IgD-negative memory B cell (primary cell): ENCODE measurements around the gene TBL1XR1. TPM values are rescaled to one million over a fixed set of nuclear protein-coding genes. Genes with fewer than 3 reads are reported as not detected.

ENCODE experiments used
- H3K27ac Mint-ChIP-seq, 3 donors: one replicate each; pipeline ENCODE4 v1.8.0; 2020 to 2022; ENCODE audit warnings: mild to moderate bottlenecking in 3 of 3, mixed read lengths in 3 of 3, moderate library complexity in 1 of 3
- H3K27me3 Mint-ChIP-seq: one replicate; pipeline ENCODE4 v1.8.0; 2021; ENCODE audit warnings: mixed read lengths
- H3K36me3 Mint-ChIP-seq: one replicate; pipeline ENCODE4 v1.8.0; 2020; ENCODE audit warnings: mild to moderate bottlenecking, mixed read lengths
- H3K4me1 Mint-ChIP-seq, 3 donors: one replicate each; pipeline ENCODE4 v1.8.0; 2020 to 2022; ENCODE audit warnings: mixed read lengths in 3 of 3, mild to moderate bottlenecking in 1 of 3
- H3K4me3 Mint-ChIP-seq, 4 donors: one replicate each; pipeline ENCODE4 v1.8.0; 2020 to 2022; ENCODE audit warnings: mild to moderate bottlenecking in 4 of 4, mixed read lengths in 4 of 4, moderate library complexity in 3 of 4
- H3K9me3 Mint-ChIP-seq, 3 donors: one replicate each; pipeline ENCODE4 v1.8.0; 2020 to 2021; ENCODE audit warnings: mixed read lengths in 3 of 3, mild to moderate bottlenecking in 1 of 3
- polyA plus RNA-seq: library from polyadenylated mRNA; unstranded; fragments of 300-500 nt; fragmentation: Illumina TruSeq; gene quantifications from one replicate; pipeline ENCODE4 v1.2.3, GENCODE V29; 2021

Gene TBL1XR1
- polyA plus RNA-seq, 1 donor from 2014 or later: 23.6 TPM

DNA sequence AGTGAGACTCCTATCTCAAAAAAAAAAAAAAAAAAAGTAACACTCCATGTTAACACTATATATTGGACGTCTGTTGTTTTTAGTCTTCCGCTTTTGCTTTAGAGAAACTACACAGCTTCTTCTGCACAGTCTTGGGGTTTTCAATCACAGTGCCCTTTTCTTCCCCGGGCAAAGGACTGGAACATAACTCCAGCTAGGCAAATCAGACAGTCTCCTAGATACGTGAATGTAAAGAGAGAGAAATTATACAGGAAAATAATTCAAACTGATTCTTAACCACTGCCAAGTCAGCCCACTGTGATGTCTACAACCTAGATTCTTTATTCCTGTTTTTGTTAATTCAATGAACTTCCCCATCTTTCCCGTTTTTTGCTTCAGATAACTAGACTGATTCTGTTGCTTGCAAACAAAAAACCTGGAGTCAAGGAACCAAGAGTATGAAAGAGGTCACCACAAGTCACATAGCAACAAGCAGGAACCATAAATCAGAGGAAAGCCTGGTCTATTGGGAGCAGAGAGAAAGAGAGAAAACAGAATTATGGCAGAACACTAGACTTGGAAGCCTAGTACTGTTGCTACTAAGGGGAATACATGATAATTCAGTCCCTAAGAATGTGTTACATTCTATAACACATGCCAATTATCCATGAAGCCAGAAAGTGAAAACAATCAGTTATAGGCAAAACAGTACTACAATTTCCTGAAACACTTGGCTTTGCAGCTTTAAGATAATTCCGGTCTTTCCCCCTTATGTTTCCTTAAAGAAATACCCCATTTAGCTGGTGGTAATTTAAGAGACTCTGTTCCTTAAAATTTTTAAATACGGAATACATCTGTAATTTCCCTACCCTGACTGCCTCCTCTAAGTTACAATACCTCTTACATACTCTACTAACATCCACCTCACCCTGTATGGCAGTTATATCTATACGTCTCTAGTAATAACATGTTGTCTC is 63.1 kb downstream of the TBL1XR1 start:
- Mint-ChIP-seq H3K4me3 (peak overlapping the region in 2 of 4 donors; percentile 30 to 53), H3K27me3 (no peaks in the 10 kb centered on the region), H3K36me3 (peaks cover 11% of the 10 kb centered on the region), H3K27ac (peak overlapping the region in 2 of 3 donors; percentile 10 to 46), H3K4me1 (peaks cover 51 to 54% (median 52%) of the 10 kb centered on the region in 3 donors), H3K9me3 (no peaks in the 10 kb centered on the region)

DNA sequence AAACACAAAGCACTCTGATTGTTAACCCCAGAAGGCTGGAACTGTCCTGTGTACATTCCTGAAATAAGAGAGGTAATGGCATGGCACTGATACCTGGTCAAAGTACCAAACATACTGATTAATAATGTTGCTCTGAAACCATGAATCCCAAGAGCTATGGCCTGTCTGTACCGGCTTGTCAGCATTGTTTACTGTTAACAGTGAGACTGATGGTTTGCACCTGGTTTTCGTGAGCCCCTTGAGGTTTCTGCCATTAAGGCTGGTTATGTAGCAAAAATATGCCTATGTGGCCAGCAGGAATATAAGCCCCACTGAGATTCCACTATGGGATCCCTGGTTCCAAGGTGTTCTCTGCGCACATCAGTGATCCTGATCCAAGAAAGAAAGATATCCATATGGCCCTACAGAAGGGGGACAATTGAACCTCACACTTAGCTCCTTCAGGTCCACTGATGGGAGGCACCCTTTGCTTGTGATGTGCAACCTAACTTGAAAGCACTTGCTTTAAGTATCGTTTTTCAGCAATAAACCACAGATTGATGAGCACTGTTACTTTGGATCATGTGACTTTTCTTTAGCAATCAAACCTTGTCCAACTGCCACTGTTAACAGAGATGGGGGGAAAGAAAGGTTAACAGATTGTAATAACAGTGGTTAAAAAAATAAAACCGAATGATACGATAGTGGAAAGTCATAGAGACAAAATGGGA is 65.2 kb downstream of the TBL1XR1 start:
- H3K27me3 Mint-ChIP-seq: no peaks in the 10 kb centered on the region
- H3K4me1 Mint-ChIP-seq: peaks cover 44 to 50% (median 50%) of the 10 kb centered on the region in 3 donors
- H3K4me3 Mint-ChIP-seq: peak overlapping the region in 2 of 4 donors; percentile 21 to 60
- H3K9me3 Mint-ChIP-seq: no peaks in the 10 kb centered on the region
- peak overlapping the region in 2 of 3 donors; percentile 32 to 48 for H3K27ac Mint-ChIP-seq
- peaks cover 12% of the 10 kb centered on the region for H3K36me3 Mint-ChIP-seq

DNA sequence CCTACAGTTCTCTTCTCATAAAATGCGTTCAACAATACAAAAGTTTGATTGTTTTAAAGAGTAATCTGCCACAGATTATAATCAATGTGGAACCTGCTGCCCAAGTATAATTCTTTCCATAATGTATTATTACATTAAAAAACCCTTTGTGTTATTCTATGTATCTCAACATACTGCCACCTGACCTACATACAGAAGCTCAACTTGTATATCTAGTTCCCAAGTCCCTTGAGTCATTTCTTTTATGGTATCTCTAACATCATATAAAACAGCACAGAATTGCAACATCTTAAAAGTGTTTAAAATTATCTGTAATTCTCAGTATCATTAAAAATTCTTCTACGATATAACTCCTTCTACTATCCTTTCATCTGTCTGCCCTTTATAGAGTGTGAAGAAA is 70.3 kb downstream of the TBL1XR1 start:
- no peak overlapping the region for H3K4me3 Mint-ChIP-seq
- H3K27ac Mint-ChIP-seq: peak overlapping the region in 1 of 3 donors; percentile 3
- H3K27me3 Mint-ChIP-seq: no peaks in the 10 kb centered on the region
- peaks cover 47 to 53% (median 49%) of the 10 kb centered on the region in 3 donors for H3K4me1 Mint-ChIP-seq
- H3K9me3 Mint-ChIP-seq: no peaks in the 10 kb centered on the region
- H3K36me3 Mint-ChIP-seq: peaks cover 6% of the 10 kb centered on the region

DNA sequence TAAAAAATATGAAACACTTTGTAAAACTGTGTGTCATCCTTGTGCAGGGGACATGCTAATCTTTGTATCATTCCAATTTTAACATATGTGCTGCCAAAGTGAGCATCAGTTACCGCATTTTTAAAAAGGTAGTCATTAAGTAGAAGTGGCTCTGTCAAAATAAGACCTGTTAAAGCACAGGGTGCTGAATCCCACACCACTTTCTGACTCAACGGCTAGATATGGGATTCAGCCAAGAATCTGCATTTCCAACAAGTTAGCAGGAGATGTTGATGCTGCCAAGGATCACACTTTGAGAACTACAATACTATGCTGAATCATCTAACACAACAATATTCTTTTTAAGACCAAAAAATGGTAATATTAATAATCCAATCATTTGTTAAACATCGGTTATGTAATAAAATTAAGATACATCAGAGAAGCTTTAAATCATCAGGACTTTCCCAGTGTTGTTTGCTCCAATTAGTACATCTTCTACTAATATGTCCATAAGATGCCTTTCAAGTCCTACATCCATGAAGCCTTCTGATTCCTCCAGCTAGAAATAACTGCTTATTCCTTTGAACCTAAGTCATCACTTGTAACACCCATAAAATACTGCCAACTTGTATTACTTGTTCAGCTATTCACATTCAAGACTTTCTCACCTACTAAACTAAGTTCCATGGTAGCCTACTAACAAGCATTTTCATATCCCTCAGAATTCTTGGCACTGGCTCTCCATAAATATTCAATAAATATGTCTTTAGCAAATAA is 71.1 kb downstream of the TBL1XR1 start:
- no peak overlapping the region for H3K27ac Mint-ChIP-seq
- no peak overlapping the region for H3K4me3 Mint-ChIP-seq
- H3K9me3 Mint-ChIP-seq: no peaks in the 10 kb centered on the region
- H3K36me3 Mint-ChIP-seq: peaks cover 6% of the 10 kb centered on the region
- H3K4me1 Mint-ChIP-seq: peaks cover 48 to 56% (median 53%) of the 10 kb centered on the region in 3 donors
- H3K27me3 Mint-ChIP-seq: no peaks in the 10 kb centered on the region

DNA sequence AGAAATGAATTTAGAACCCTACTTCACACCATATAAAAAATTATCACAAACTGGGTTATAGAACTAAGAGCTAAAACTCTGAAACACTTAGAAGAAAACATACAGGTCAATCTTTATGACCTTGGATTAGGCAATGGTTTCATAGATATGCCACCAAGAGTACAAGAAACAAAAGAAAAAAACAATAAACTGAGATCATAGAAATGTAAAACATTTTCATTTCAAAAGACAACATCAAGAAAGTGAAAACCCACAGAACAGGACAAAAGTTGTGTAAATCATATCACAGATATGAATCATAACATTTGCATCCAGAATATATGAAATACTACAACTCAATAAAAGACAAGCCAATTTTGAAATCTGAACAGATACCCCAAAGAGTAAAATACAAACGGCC is 72.4 kb downstream of the TBL1XR1 start:
- no peaks in the 10 kb centered on the region for H3K27me3 Mint-ChIP-seq
- H3K9me3 Mint-ChIP-seq: no peaks in the 10 kb centered on the region
- H3K36me3 Mint-ChIP-seq: peaks cover 6% of the 10 kb centered on the region
- peaks cover 46 to 63% (median 60%) of the 10 kb centered on the region in 3 donors for H3K4me1 Mint-ChIP-seq
- H3K4me3 Mint-ChIP-seq: peak overlapping the region in 1 of 4 donors; percentile 50
- no peak overlapping the region for H3K27ac Mint-ChIP-seq

DNA sequence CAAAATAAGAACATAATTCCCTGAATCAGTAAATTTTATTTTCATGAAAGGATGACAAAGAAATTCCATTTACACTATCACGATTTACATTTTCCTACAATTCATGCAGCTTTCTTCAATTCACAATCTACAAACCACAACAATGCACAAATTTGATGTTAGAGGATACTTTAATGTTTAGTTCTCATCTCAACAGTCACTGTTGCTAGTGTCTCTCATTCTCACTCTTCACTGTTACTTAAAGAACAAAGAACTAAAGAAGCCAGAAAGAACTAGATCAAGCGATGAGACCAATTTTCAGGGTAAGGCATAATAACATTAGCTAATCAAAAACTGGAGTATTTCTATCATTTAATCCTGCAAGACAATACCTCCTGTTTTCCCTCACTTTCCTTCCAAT is 73.5 kb downstream of the TBL1XR1 start:
- peak overlapping the region in 1 of 4 donors; percentile 1 for H3K4me3 Mint-ChIP-seq

DNA sequence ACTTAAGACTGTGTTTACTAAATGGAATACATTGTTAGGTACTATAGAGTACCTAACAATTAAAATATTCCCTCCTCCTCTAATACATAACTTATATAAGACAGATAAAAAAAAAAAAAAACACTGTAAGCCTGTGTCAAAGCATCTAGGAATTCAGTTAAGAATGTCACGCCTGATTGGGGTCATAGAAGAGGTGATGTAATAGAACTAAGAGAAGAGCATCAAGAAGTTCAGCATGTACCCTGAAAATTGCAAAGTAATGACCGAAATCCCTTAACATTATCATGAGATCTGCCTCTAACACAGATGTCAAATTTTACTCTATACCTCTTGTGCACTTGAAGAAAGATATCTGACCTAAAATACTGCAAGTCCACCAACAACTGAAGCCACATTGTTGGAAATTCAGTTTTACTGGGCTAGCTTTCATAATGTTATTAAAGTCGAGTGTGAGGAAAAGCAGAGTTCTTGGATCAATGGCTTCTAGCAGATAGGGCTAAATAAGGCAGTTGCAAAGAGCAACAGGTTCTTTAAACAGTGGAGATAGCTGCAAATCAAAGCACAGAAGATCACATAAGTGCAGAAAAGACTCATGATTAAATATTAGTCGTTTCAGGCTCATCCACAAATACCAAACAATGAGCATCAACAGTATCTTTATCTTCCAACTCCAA is 75.0 kb downstream of the TBL1XR1 start:
- Mint-ChIP-seq H3K27ac (no peak overlapping the region), H3K36me3 (peaks cover 4% of the 10 kb centered on the region), H3K9me3 (no peaks in the 10 kb centered on the region), H3K4me3 (peak overlapping the region in 2 of 4 donors; percentile 23 to 67), H3K4me1 (peaks cover 61 to 72% (median 67%) of the 10 kb centered on the region in 3 donors), H3K27me3 (no peaks in the 10 kb centered on the region)

More for the DNA sequence above, 73.5 kb downstream of the TBL1XR1 start:
- peaks cover 6% of the 10 kb centered on the region for H3K36me3 Mint-ChIP-seq
- H3K9me3 Mint-ChIP-seq: no peaks in the 10 kb centered on the region
- no peaks in the 10 kb centered on the region for H3K27me3 Mint-ChIP-seq
- H3K27ac Mint-ChIP-seq: peak overlapping the region in 2 of 3 donors; percentile 5 to 28
- H3K4me1 Mint-ChIP-seq: peaks cover 53 to 66% (median 65%) of the 10 kb centered on the region in 3 donors

DNA sequence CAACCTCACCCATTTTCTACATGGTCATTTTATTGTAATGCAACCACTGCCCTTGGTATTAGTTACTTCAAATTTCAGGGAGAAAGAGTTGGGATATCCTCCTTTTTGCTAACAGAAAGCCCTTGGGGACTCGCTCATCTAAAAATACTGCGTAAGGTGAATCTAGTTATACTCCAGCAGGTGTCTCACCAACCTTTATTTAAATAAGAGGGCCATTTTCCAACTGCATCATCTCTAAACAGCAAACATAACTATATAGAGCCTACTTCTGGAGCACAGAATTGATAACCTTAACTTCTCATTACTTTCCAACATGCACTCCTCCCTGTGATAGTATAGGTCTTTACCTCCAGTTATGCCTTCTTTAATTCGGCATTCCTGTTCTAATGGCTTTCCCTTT is 77.5 kb downstream of the TBL1XR1 start:
- H3K36me3 Mint-ChIP-seq: peaks cover 6% of the 10 kb centered on the region
- H3K27ac Mint-ChIP-seq: peak overlapping the region in 1 of 3 donors; percentile 1
- peaks cover 56 to 76% (median 63%) of the 10 kb centered on the region in 3 donors for H3K4me1 Mint-ChIP-seq
- H3K9me3 Mint-ChIP-seq: no peaks in the 10 kb centered on the region
- H3K4me3 Mint-ChIP-seq: peak overlapping the region in 1 of 4 donors; percentile 63
- no peaks in the 10 kb centered on the region for H3K27me3 Mint-ChIP-seq

DNA sequence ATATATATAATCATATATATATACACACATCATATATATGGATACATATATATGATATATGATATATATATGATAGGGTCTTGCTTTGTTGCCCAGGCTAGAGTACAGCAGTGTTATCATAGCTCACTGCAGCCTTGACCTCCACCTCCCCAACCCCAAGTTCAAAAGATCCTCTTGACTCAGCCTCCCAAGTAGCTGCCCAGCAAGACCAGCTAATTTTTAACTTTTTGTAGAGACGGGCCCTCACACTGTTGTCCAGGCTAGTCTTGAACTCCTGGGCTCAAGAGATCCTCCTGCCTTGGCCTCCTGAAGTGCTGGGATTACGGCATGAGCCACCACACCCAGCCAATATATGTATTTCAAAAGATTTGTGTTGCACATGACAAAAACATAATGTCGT is 83.0 kb downstream of the TBL1XR1 start:
- Mint-ChIP-seq H3K27me3 (no peaks in the 10 kb centered on the region), H3K36me3 (peaks cover 4% of the 10 kb centered on the region), H3K27ac (no peak overlapping the region), H3K9me3 (no peaks in the 10 kb centered on the region), H3K4me3 (no peak overlapping the region), H3K4me1 (peaks cover 59 to 68% (median 63%) of the 10 kb centered on the region in 3 donors)

DNA sequence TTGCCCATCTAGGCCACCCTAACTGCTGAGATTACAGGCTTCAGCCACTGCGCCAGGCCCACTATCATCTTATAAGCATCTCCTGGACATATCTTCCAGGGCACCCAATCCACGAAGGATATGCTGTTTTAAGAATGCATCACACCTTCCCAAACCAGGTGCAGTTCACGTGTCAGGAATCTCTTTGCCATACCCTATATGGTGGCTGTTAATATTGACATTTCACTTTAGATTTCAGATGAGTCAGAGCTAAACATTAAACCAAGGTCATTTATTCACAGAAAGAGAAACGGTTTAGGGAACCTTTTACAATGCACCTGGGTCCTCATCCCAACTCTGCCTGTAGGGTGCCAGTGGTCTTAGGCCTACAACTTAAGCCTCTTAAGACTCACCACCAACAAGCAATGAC is 85.7 kb downstream of the TBL1XR1 start:
- Mint-ChIP-seq H3K36me3 (peaks cover 4% of the 10 kb centered on the region), H3K4me3 (peak overlapping the region in 1 of 4 donors; percentile 10), H3K9me3 (no peaks in the 10 kb centered on the region), H3K4me1 (peaks cover 58 to 67% (median 61%) of the 10 kb centered on the region in 3 donors), H3K27ac (peak overlapping the region; percentile 9 to 39 (median 37)), H3K27me3 (no peaks in the 10 kb centered on the region)

DNA sequence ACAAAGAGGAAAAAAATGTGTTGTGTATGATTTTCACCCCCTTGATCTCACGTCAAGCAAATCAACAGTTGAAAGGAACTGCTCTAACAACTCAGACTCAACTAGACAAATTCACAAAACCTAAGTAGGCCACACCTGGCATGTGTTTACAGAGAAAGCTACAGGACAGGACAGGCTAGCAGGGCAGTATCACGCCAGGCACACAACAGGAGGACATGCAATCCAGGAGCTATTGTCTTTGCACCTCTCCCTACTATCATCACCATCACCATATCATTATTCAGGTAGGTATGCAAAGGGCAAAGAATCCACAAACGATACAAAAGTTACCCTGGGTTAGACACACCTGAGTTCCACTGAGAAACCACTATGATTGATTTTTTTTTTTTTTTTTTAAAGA is 86.4 kb downstream of the TBL1XR1 start:
- Mint-ChIP-seq H3K9me3 (no peaks in the 10 kb centered on the region), H3K27me3 (no peaks in the 10 kb centered on the region), H3K36me3 (peaks cover 2% of the 10 kb centered on the region), H3K4me3 (peak overlapping the region in 2 of 4 donors; percentile 19 to 87), H3K27ac (peak overlapping the region in 2 of 3 donors; percentile 35 to 69), H3K4me1 (peaks cover 59 to 68% (median 60%) of the 10 kb centered on the region in 3 donors)

DNA sequence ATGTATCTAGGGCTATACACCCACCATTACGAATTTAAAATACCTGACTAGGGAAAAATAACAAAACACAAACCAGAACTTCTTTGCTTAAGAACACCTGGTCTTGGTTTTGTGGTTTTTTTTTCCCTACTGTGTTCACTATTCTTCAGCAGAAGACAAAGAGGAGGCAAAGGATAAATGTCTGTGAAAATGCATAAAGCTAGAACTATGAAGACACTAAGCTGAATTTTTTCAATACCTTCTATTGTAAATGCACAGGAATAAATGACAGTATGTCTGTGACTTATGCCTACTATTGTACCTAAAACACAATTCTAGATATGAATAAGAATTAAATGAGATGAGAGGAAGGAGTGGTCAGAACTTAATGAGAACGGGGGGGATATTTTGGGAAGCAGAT is 86.9 kb downstream of the TBL1XR1 start:
- Mint-ChIP-seq H3K4me3 (peak overlapping the region in 2 of 4 donors; percentile 19 to 87), H3K27me3 (no peaks in the 10 kb centered on the region), H3K27ac (peak overlapping the region in 2 of 3 donors; percentile 18 to 69), H3K36me3 (peaks cover 2% of the 10 kb centered on the region), H3K4me1 (peaks cover 59 to 69% (median 60%) of the 10 kb centered on the region in 3 donors), H3K9me3 (no peaks in the 10 kb centered on the region)

DNA sequence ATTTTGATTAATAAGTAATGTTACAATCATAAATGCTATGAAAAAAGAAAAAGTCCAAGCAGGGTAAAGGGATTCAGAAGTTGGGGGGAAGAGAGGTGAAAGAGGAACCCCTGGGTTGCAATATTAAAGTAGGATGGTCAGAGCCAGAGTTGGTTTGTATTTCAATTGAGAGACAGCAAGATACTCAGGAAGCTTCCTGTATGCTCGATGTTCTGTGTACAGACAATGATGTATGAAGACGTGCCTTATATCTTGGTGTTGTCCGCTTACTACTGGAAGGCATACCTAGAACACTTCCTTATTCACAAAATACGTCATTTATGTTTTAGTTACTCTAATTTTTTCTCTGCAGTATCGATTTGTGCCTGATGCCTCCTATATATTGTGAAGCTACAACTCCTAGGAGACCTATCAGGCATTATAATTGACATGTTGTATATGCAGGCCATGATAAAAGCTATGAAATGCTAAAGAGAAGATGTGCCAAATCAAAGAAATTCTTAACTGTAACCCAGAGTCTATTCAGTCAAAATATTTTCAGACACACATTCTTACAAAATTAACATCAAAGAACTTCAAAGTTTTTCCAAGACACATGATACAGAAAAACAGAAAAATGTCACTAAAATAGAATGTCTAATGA is 87.5 kb downstream of the TBL1XR1 start:
- Mint-ChIP-seq H3K27me3 (no peaks in the 10 kb centered on the region), H3K9me3 (no peaks in the 10 kb centered on the region), H3K4me1 (peaks cover 61 to 69% (median 61%) of the 10 kb centered on the region in 3 donors), H3K36me3 (peaks cover 2% of the 10 kb centered on the region), H3K4me3 (peak overlapping the region in 3 of 4 donors; percentile 6 to 67 (median 14)), H3K27ac (peak overlapping the region in 2 of 3 donors; percentile 55 to 69)
